Measurements from ENCODE around the gene PLCH1.

DNA sequence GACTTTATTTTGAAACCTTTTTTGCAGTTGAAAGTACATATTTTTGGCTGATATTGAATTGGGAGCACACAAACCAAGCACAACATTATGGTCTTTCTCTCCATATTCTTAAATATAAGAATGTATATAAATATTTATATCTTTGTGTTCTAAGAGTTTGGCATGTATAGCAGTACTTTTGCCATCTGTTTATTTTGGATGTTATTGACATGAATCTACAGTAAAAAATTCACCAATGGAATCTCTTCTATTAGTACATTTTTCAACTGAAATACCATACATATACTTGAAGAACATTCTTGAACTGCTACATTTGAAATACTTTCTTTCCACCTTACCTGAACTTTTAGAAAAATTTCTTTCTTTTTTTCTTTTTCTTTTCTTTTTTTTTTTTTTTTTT is 342.2 kb downstream of the PLCH1 start:
- TF ChIP-seq, protein P1, sequence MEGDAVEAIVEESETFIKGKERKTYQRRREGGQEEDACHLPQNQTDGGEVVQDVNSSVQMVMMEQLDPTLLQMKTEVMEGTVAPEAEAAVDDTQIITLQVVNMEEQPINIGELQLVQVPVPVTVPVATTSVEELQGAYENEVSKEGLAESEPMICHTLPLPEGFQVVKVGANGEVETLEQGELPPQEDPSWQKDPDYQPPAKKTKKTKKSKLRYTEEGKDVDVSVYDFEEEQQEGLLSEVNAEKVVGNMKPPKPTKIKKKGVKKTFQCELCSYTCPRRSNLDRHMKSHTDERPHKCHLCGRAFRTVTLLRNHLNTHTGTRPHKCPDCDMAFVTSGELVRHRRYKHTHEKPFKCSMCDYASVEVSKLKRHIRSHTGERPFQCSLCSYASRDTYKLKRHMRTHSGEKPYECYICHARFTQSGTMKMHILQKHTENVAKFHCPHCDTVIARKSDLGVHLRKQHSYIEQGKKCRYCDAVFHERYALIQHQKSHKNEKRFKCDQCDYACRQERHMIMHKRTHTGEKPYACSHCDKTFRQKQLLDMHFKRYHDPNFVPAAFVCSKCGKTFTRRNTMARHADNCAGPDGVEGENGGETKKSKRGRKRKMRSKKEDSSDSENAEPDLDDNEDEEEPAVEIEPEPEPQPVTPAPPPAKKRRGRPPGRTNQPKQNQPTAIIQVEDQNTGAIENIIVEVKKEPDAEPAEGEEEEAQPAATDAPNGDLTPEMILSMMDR (conservative IDR thresholded peaks at IDR 0.05; ENCODE audit: low read depth in 2 of 2) = no peak
- TF ChIP-seq POLR2AphosphoS5 (IDR thresholded peaks at IDR 0.05; ENCODE audit: low read depth) = no peak
- TF ChIP-seq EZH2phosphoT487 (IDR thresholded peaks at IDR 0.05; ENCODE audit: unreplicated experiment) = no peak
- no peak for TF ChIP-seq REST (IDR thresholded peaks at IDR 0.05; ENCODE audit: unreplicated experiment)
- no peak for TF ChIP-seq EZH2 (IDR thresholded peaks at IDR 0.05; ENCODE audit: low read depth, unreplicated experiment)
- no peak for TF ChIP-seq STAT1 (IDR thresholded peaks at IDR 0.05; ENCODE audit: unreplicated experiment)
- TF ChIP-seq CREB1 (CRISPR knock-in tag; IDR thresholded peaks at IDR 0.05; ENCODE audit: low read depth) = no peak
- TF ChIP-seq ETS1 (IDR thresholded peaks at IDR 0.05) = no peak
- TF ChIP-seq JUNB (IDR thresholded peaks at IDR 0.05; ENCODE audit: unreplicated experiment) = no peak
- TF ChIP-seq NANOG (IDR thresholded peaks at IDR 0.05; ENCODE audit: borderline replicate concordance) = no peak
- TF ChIP-seq ZNF462 (CRISPR knock-in tag; IDR thresholded peaks at IDR 0.05) = no peak
- no peak for TF ChIP-seq ZNF331 (CRISPR knock-in tag; IDR thresholded peaks at IDR 0.05; ENCODE audit: low read depth)
- TF ChIP-seq ZNF114 (CRISPR knock-in tag; IDR thresholded peaks at IDR 0.05) = no peak
